Activated CD8-positive, alpha-beta memory T cell treated with anti-CD3 and anti-CD28 coated beads, Interleukin-2, amount 50 U/mL, for 24 hours (primary cell): ENCODE results near the gene ZNF217.
"Not testable (repeated sequence)": the region's sequence is repeated elsewhere in the genome, so short reads cannot be mapped to it uniquely, and the experiment has no call there.

Source experiments
- DNase-seq: peaks from one replicate; pipeline ENCODE4 v3.0.0-alpha.2; 2020; ENCODE audit errors: extremely low read depth

ZNF217 gene

GRCh38 chr20:53593466-53594007 is at the start of gene ZNF217:
Gene ZNF217, minus strand, starts transcription at chr20:53593839. Its CDS starts 11,013 bp downstream, at chr20:53582826.
- not testable (repeated sequence) for DNase-seq

GRCh38 chr20:53643031-53643832 is 49.6 kb upstream of the ZNF217 start:
- peak; percentile 23 for DNase-seq

GRCh38 chr20:53642196-53643030 is 48.8 kb upstream of the ZNF217 start:
- DNase-seq: no peak

GRCh38 chr20:53639647-53640440 is 46.2 kb upstream of the ZNF217 start:
- DNase-seq: no peak

- DNase-seq: no peak
Measured at GRCh38 chr20:53639128-53639527, 45.5 kb upstream of the ZNF217 start.

- DNase-seq: not testable (repeated sequence)
Measured at GRCh38 chr20:53637310-53637709, 43.7 kb upstream of the ZNF217 start.

DNA sequence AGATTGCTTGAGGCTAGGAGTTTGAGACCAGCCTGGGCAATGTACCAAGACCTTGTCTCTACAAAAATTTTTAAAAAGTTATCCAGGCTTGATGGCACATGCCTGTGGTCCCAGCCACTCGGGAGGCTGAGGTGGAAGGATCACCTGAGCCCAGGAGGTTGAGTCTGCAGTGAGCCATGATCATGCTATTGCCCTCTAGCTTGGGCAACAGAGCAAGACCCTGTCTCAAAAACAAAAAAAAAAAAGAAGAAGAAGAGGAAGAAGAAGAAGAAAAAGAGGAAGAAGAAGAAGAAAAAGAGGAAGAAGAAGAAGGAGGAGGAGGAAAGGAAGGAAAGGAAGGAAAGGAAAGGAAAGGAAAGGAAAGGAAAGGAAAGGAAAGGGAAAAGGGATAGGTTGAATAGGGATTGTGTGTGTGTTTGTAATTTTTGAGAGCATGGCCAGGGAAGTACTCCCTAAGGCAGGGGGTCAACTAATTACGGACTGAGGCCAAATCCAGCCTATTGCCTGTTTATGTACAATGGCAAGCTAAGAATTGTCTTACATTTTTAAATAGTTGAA is 43.0 kb upstream of the ZNF217 start:
- no peak for DNase-seq

DNA sequence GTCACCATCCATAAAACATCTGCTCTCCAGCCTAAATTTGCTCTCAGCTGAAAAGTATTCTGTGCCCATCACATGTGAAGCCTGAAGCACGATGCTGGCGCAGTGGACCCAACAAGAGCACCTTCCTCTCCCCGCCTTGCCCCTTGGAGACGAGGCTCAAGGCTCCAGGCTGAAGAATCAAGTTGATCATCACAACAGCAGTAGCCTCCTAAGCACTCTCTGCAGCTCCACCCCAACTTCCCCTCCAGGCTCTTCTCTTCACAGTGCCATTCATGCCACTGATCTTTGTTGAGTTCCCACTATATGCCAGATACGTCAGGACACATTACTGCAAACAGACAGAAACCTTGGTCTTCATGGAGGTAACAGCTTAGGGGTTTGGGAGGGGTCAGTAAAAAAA is 41.6 kb upstream of the ZNF217 start:
- no peak for DNase-seq

DNA sequence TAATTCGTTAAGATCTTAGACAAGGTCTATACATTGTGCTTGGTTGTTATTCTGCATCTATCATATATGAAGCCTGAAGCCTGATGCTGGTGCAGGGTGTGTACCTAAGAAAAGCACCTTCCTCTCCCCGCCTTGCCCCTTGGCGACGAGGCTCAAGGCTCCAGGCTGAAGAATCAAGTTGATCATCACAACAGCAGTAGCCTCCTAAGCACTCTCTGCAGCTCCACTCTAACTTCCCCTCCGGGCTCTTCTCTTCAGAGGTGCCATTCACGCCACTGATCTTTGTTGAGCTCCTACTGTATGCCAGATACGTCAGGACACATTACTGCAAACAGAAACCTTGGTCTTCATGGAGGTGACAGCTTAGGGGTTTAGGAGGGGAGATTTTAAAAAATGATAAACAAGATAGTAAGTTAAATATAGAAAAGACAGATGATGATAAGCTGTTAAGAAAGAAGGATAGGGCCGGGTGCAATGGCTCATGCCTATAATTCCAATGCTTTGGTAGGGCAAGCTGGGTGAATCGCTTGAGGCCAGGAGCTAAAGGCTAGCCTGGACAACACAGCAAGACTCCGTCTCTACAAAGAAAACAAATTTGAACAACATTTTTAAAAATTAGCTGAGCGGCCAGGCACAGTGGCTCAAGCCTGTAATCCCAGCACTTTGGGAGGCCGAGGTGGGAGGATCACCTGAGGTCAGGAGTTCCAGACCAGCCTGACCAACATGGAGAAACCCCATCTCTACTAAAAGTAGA is 38.4 kb upstream of the ZNF217 start:
- DNase-seq: no peak

DNA sequence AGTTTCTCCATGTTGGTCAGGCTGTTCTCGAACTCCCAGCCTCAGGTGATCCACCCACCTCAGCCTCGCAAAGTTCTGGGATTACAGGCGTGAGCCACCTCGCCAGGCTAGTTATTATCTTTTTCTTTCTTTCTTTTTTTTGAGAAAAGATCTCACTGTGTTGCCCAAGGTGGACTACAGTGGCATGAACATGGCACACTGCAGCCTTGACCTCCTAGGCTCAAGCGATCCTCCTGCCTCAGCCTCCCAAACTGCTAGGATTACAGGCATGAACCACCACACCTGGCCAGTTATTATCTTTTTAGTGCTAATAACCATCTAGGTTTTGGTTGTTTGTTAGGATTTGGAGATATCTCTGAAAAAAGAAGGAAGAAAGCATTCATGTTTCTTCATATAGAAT is 35.8 kb upstream of the ZNF217 start:
- DNase-seq: no peak

- DNase-seq: not testable (repeated sequence)
Measured at GRCh38 chr20:53628758-53629157, 35.1 kb upstream of the ZNF217 start.

DNA sequence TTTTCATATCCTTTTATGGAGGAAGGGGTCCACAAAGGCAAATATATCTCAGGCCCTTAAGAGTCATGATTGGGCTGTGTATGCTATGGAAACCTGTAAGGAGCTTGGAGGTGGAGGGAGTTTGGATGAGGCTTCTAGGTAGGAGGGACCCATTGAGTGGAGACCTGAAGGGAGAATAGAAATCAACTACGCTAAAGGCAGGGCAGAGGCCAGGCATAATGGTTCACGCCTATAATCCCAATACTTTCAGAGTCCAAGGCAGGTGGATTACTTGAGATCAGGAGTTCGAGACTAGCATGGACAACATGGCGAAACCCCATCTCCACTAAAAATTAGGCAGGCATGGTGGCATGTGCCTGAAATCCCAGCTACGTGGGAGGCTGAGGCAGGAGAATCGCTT is 34.4 kb upstream of the ZNF217 start:
- DNase-seq: no peak

DNA sequence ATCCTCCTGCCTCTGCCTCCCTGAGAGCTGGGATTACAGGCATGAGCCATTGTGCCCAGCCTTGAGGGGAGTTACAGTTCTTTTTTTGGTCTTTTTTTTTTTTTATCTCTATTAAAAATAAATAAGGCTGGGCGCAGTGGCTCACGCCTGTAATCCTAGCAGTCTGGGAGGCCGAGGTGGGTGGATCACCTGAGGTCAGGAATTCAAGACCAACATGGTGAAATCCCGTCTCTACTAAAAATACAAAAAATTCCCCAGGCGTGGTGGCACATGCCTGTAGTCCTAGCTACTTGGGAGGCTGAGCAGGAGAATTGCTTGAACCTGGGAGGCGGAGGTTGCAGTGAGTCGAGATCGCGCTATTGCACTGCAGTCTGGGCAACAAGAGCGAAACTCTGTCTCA is 33.4 kb upstream of the ZNF217 start:
- not testable (repeated sequence) for DNase-seq

GRCh38 chr20:53626584-53626983 is 32.9 kb upstream of the ZNF217 start:
- DNase-seq: no peak

GRCh38 chr20:53625311-53626129 is 31.9 kb upstream of the ZNF217 start:
- DNase-seq: no peak

DNA sequence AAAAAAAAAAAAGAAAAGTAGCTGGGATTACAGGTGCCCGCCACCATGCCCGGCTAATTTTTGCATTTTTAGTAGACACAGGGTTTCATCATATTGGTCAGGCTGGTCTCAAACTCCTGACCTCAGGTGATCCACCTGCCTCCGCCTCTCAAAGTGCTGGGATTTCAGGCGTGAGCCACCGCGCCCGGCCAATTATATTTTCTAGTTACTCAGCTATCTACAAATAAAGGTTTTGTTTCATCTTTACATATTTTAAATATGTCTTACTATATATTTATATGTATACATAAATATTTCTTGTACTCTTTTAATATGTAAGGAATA is 31.2 kb upstream of the ZNF217 start:
- DNase-seq: not testable (repeated sequence)

DNA sequence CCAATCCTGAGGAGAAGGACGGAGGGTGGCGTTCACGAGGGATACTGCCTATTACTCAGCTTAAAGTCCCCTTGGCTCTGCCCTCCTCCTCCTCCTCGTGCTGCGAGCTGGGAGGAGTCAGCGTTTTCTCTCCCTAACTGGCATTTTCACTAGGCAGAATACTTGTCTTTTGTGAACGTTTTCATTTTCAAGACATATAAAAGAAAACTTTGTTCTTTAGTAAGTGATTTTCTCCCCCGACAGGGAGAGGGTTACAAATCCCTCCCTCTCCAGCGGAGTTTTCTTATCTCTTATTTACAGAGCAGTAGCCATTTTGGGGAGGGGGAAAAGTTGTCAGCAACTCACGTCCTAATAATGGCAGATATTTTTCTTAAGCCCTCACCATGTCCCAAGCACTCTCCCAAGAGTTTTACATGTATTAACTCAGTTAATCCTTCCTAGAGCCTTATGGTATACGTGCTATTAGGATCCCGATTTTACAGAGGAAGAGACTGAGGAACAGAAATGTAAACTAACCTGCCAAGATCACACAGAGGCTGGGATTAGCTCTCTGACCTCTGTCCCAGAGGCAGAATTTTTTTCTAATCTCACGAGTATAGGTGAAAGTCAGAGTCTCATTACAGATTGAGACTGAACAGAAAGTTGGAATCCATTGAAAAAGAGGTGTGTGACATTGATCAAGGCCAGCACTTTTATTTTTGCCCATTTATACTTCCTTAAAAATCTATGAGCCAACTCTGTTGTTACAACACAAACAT is 30.0 kb upstream of the ZNF217 start:
- no peak for DNase-seq

GRCh38 chr20:53623134-53623453 is 29.5 kb upstream of the ZNF217 start:
- no peak for DNase-seq
